ENCODE data around the gene ZNF428. TPM values are rescaled to one million over a fixed set of nuclear protein-coding genes. Genes with fewer than 3 reads are reported as not detected.

Gene ZNF428
- total RNA-seq, 2 donors from 2014 or later, result 21.5 to 27.4 TPM

- no peaks in the 10 kb centered on the region for H3K36me3 ChIP-seq
- intact Hi-C loops (cut with DNase I), result loop anchor here (10.0 kb wide), 1 partner anchor 64 kb away; the partner anchor contains the start of gene ZNF575
- H3K27ac ChIP-seq, result no peak overlapping the region
- no peaks in the 10 kb centered on the region for H3K9me3 ChIP-seq
- no peak for DNase-seq
- peaks cover 20% of the 10 kb centered on the region for H3K4me1 ChIP-seq
- no peaks in the 10 kb centered on the region for H3K27me3 ChIP-seq
- peak overlapping the region in 1 of 2 donors; percentile 1 for H3K9ac ChIP-seq (ENCODE audit: low read depth in 2 of 2, low read length in 2 of 2)
- no peak overlapping the region for H3K4me3 ChIP-seq
- TF ChIP-seq, protein P1, sequence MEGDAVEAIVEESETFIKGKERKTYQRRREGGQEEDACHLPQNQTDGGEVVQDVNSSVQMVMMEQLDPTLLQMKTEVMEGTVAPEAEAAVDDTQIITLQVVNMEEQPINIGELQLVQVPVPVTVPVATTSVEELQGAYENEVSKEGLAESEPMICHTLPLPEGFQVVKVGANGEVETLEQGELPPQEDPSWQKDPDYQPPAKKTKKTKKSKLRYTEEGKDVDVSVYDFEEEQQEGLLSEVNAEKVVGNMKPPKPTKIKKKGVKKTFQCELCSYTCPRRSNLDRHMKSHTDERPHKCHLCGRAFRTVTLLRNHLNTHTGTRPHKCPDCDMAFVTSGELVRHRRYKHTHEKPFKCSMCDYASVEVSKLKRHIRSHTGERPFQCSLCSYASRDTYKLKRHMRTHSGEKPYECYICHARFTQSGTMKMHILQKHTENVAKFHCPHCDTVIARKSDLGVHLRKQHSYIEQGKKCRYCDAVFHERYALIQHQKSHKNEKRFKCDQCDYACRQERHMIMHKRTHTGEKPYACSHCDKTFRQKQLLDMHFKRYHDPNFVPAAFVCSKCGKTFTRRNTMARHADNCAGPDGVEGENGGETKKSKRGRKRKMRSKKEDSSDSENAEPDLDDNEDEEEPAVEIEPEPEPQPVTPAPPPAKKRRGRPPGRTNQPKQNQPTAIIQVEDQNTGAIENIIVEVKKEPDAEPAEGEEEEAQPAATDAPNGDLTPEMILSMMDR (IDR thresholded peaks at IDR 0.05), result no peak
Observed at GRCh38 chr19:43598445-43599240, 20.8 kb downstream of the ZNF428 start.

DNA sequence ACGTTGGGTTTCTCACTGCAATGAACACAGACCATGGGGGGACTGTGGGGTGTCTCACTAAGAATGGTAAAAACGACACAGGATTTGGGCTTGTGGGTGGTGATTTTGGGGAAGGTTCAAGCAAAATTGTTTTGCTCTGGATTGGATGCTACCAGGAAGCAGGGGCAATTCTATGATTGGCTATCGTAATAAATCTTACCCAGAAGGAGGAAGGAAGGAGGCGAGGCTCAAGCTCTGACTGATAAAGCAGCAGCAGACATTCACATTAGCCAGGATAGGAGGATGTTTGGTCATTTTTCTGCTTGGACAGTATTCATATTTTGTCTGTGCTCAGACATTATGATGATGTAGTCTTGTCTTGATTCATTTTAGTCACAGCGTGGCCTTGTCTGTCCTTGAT lies 21.6 kb downstream of the ZNF428 start:
- Histone ChIP-seq H3K36me3 (no peaks in the 10 kb centered on the region), H3K9me3 (no peaks in the 10 kb centered on the region), H3K4me1 (peaks cover 20% of the 10 kb centered on the region), H3K27me3 (no peaks in the 10 kb centered on the region), H3K9ac (ENCODE audit: low read depth in 2 of 2, low read length in 2 of 2) (peak overlapping the region in 1 of 2 donors; percentile 1), H3K27ac (no peak overlapping the region), H3K4me3 (no peak overlapping the region)
- TF ChIP-seq, protein P1 (IDR thresholded peaks at IDR 0.05), result no peak
- intact Hi-C loops (cut with DNase I), result loop anchor here (10.0 kb wide), 1 partner anchor 63 kb away; the partner anchor contains the start of gene ZNF575
- DNase-seq, result no peak

DNA sequence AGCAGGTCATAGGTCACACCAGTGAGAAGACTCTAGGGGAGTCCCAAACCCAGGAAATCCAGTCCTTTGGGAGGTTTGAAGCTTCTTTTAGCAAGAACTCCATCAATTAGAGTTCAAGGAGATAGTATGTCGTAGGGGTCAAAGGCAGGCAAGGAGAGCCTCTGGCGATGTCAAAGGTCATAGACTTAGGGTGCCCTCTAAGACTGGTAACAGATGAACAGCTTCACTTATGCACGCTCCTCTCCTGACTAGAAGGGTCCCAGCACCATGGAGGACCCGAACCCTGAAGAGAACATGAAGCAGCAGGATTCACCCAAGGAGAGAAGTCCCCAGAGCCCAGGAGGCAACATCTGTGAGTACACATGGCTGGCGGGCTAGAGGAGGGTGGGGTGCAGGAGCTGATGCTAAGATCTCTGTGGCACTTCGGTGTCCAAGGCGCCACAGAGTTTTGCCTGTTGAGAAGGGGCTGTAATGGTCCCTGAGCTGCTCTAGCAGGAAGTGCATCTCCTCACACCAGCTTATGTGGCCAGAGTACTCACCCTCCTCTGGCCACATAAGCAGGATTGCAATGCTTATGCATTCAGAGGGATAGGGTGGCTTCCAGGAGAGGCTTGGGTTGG lies 22.5 kb downstream of the ZNF428 start:
- H3K27me3 ChIP-seq, result no peaks in the 10 kb centered on the region
- no peak for DNase-seq
- intact Hi-C loops (cut with DNase I), result loop anchor here (1.0 to 10.0 kb wide), 2 partner anchors 22 to 62 kb away; partner anchors contain the start of genes PINLYP, XRCC1 and ZNF575
- H3K9ac ChIP-seq (ENCODE audit: low read depth in 2 of 2, low read length in 2 of 2), result peak overlapping the region; percentile 80 to 90
- no peaks in the 10 kb centered on the region for H3K9me3 ChIP-seq
- peak overlapping the region; percentile 75 for H3K4me3 ChIP-seq
- TF ChIP-seq, protein P1 (IDR thresholded peaks at IDR 0.05), result no peak
- H3K4me1 ChIP-seq, result peaks cover 20% of the 10 kb centered on the region
- peak overlapping the region; percentile 70 for H3K27ac ChIP-seq
- no peaks in the 10 kb centered on the region for H3K36me3 ChIP-seq

GRCh38 chr19:43595999-43596841 lies 23.2 kb downstream of the ZNF428 start, which contains the start of the genes IRGQ and ZNF576:
TSS of gene IRGQ (minus strand) at chr19:43596134. CDS start at chr19:43595338, 796 bp downstream.
TSS of gene ZNF576 (plus strand) at chr19:43596595. CDS start at chr19:43597109, 514 bp downstream.
- Histone ChIP-seq H3K36me3 (no peaks in the 10 kb centered on the region), H3K9ac (ENCODE audit: low read depth in 2 of 2, low read length in 2 of 2) (peak within 1 kb of the TSS; percentile 90 to 91), H3K4me1 (peaks cover 20% of the 10 kb centered on the region), H3K4me3 (peak within 1 kb of the TSS; percentile 75), H3K27me3 (no peaks in the 10 kb centered on the region), H3K9me3 (no peaks in the 10 kb centered on the region), H3K27ac (peak within 1 kb of the TSS; percentile 84)
- intact Hi-C loops (cut with DNase I), result loop anchor here (1.0 to 10.0 kb wide), 2 partner anchors 21 to 61 kb away; partner anchors contain the start of genes PINLYP, XRCC1 and ZNF575
- TF ChIP-seq, protein P1 (IDR thresholded peaks at IDR 0.05), result no peak
- peak; percentile 100 for DNase-seq

Data from colonic mucosa (tissue), 4 donors.